IMR-90 (cell line): Measurements from ENCODE around the gene GGACT. TPM values are rescaled to one million over a fixed set of nuclear protein-coding genes. Genes with fewer than 3 reads are reported as not detected.
"Not testable (repeated sequence)": the region's sequence is repeated elsewhere in the genome, so short reads cannot be mapped to it uniquely, and the experiment has no call there.

ENCODE experiments used
- ATAC-seq: fragments of 200-7000 bp; cut with Tn5 transposase; 2 replicates; pipeline ENCODE4 v1.9.1; 2020; ENCODE audit warnings: low read depth, mild to moderate bottlenecking, moderate library complexity
- BruUV-seq: library from RNA; stranded (reverse); fragments of 400-500 nt; replicated peaks from 2 replicates; lab custom pipeline; 2021; lab: Mats Ljungman, UMichigan
- CTCF ChIA-PET: fragments of 300-600 bp; formaldehyde crosslinking; extraction: SDS; loops from one replicate; lab custom pipeline; 2021; ENCODE audit warnings: antibody characterized with exemption; lab: Yijun Ruan, JAX
- POLR2A ChIA-PET: fragments of 300-600 bp; sonication (Branson Sonifier 250); formaldehyde crosslinking; loops from one replicate; lab custom pipeline; 2022; ENCODE audit warnings: antibody characterized with exemption; ENCODE audit not compliant: unreplicated experiment; lab: Charles Lee
- DNase-seq: peaks from one replicate; pipeline ENCODE4 v3.0.0; 2013
- H2AFZ ChIP-seq: replicated peaks from 2 replicates; pipeline ENCODE3; 2013; ENCODE audit warnings: low read length, mild to moderate bottlenecking; ENCODE audit not compliant: poor library complexity
- H2AK5ac ChIP-seq: 2 replicates; pipeline ENCODE4 v1.6.1; 2013; ENCODE audit warnings: low read depth, low read length, inconsistent platforms
- H2AK9ac ChIP-seq: replicated peaks from 2 replicates; pipeline ENCODE3; 2013; ENCODE audit warnings: mild to moderate bottlenecking, low read depth, low read length, moderate library complexity; ENCODE audit not compliant: poor library complexity
- H2BK120ac ChIP-seq: 2 replicates; pipeline ENCODE4 v1.6.1; 2013; ENCODE audit warnings: low read depth, low read length, inconsistent platforms
- H2BK15ac ChIP-seq: 3 replicates; pipeline ENCODE4 v1.6.1; 2013; ENCODE audit warnings: low read depth, low read length, inconsistent platforms
- H2BK20ac ChIP-seq: 2 replicates; pipeline ENCODE4 v1.6.1; 2013; ENCODE audit warnings: low read depth, mild to moderate bottlenecking, inconsistent platforms, low read length, moderate library complexity
- H2BK5ac ChIP-seq: 2 replicates; pipeline ENCODE4 v1.6.1; 2013; ENCODE audit warnings: mild to moderate bottlenecking, low read depth, low read length, inconsistent platforms; ENCODE audit not compliant: poor library complexity, severe bottlenecking
- H3K14ac ChIP-seq: replicated peaks from 2 replicates; pipeline ENCODE4 v1.6.1; 2013; ENCODE audit warnings: low read depth, low read length, inconsistent platforms
- H3K18ac ChIP-seq: 2 replicates; pipeline ENCODE4 v1.6.1; 2013; ENCODE audit warnings: low read depth, low read length, control low read depth
- H3K23ac ChIP-seq: 2 replicates; pipeline ENCODE4 v1.6.1; 2013; ENCODE audit warnings: low read depth, low read length, inconsistent platforms
- H3K27ac ChIP-seq: 2 replicates; pipeline ENCODE4 v1.5.1; 2013; ENCODE audit warnings: mild to moderate bottlenecking, control low read depth, low read length; ENCODE audit not compliant: insufficient read depth
- H3K27me3 ChIP-seq: 2 replicates; pipeline ENCODE4 v1.6.1; 2013; ENCODE audit warnings: low read length; ENCODE audit not compliant: control insufficient read depth, insufficient read depth
- H3K36me3 ChIP-seq: 2 replicates; pipeline ENCODE4 v1.6.1; 2013; ENCODE audit warnings: low read length, mixed read lengths; ENCODE audit not compliant: control insufficient read depth, insufficient read depth
- H3K4ac ChIP-seq: 2 replicates; pipeline ENCODE4 v1.6.1; 2013; ENCODE audit warnings: low read depth, low read length, inconsistent platforms
- H3K4me1 ChIP-seq: 2 replicates; pipeline ENCODE4 v1.6.1; 2013; ENCODE audit warnings: low read length, mixed read lengths; ENCODE audit not compliant: control insufficient read depth, insufficient read depth
- H3K4me2 ChIP-seq: 2 replicates; pipeline ENCODE4 v1.6.1; 2013; ENCODE audit warnings: low read depth, mild to moderate bottlenecking, control low read depth, low read length, moderate library complexity
- H3K4me3 ChIP-seq: 2 replicates; pipeline ENCODE4 v1.5.1; 2013; ENCODE audit warnings: low read depth, mild to moderate bottlenecking, control low read depth, low read length, moderate library complexity; ENCODE audit not compliant: insufficient read depth
- H3K56ac ChIP-seq: 2 replicates; pipeline ENCODE4 v1.6.1; 2013; ENCODE audit warnings: low read length, inconsistent platforms; ENCODE audit not compliant: insufficient read depth; ENCODE audit errors: extremely low read depth
- H3K79me1 ChIP-seq, 2 experiments: 2 replicates each; pipeline ENCODE4 v1.6.1; 2013; ENCODE audit warnings: low read length in 2 of 2, inconsistent platforms in 1 of 2, low read depth in 1 of 2
- H3K9ac ChIP-seq: 2 replicates; pipeline ENCODE4 v1.6.1; 2013; ENCODE audit warnings: low read depth, low read length, control low read depth
- H3K9me1 ChIP-seq: 2 replicates; pipeline ENCODE4 v1.6.1; 2013; ENCODE audit warnings: low read length, inconsistent platforms; ENCODE audit not compliant: insufficient read depth
- H3K9me3 ChIP-seq: 2 replicates; pipeline ENCODE4 v1.6.1; 2013; ENCODE audit warnings: low read length; ENCODE audit not compliant: control insufficient read depth, insufficient read depth
- H4K20me1 ChIP-seq: 2 replicates; pipeline ENCODE4 v1.6.1; 2013; ENCODE audit warnings: low read length, inconsistent platforms; ENCODE audit not compliant: insufficient read depth
- H4K5ac ChIP-seq: 2 replicates; pipeline ENCODE4 v1.6.1; 2013; ENCODE audit warnings: mild to moderate bottlenecking, low read depth, low read length, control low read depth
- H4K8ac ChIP-seq, 2 experiments: 2 replicates each; pipeline ENCODE4 v1.6.1; 2013; ENCODE audit warnings: low read depth in 2 of 2, low read length in 2 of 2, control low read depth in 1 of 2, inconsistent platforms in 1 of 2
- H4K91ac ChIP-seq: 2 replicates; pipeline ENCODE4 v1.6.1; 2013; ENCODE audit warnings: low read depth, low read length, inconsistent platforms; ENCODE audit not compliant: insufficient read depth
- RAD21 ChIP-seq: IDR thresholded peaks from 2 replicates; pipeline ENCODE4 v1.6.1; 2012; ENCODE audit warnings: low read length, improper control_type of control experiment
- WGBS, 2 experiments: methylation state at CpG; one replicate each; pipeline versions ENCODE4 v1.1.5 to v1.1.7; 2013; ENCODE audit warnings: missing lambda C conversion rate in 2 of 2; ENCODE audit not compliant: insufficient read length in 1 of 2; ENCODE audit errors: extremely low coverage in 2 of 2; 5-methylcytosine and 5-hydroxymethylcytosine counted together
- dilution Hi-C: fragments of 300-500 bp; cut with HindIII; formaldehyde crosslinking; loops from one replicate; pipeline ENCODE4 v1.14.3; 2018; ENCODE audit warnings: low sequenced_read_pairs; ENCODE audit not compliant: unreplicated experiment
- in situ Hi-C: fragments of 300-500 bp; cut with MboI; formaldehyde crosslinking; loops from 3 replicates; pipeline ENCODE4 v1.14.3; 2019; ENCODE audit warnings: low sequenced_read_pairs, inconsistent platforms, mixed read lengths
- intact Hi-C: fragments of 100-400 bp; cut with micrococcal nuclease; formaldehyde crosslinking; loops from 2 replicates; pipeline ENCODE4 v1.10.0; 2022
- polyA plus RNA-seq, 3 experiments: library from polyadenylated mRNA; depleted of rRNA; stranded (reverse); fragments of >200 nt; gene quantifications; 2 replicates each; pipeline ENCODE4 v1.2.3, GENCODE V29; 2012; ENCODE audit warnings: low replicate concordance in 1 of 3
- total RNA-seq: library from RNA; depleted of rRNA; stranded (reverse); fragments of >200 nt; gene quantifications from 2 replicates; pipeline ENCODE4 v1.2.3, GENCODE V29; 2012

Gene GGACT
- total and polyA plus RNA-seq, 2 of the 4 experiments (the other 2 are of a cell fraction): 2.0 to 2.6 TPM

GRCh38 chr13:100525453-100526317 is 62.9 kb downstream of the GGACT start (continued):
- TF ChIP-seq RAD21: no peak

- dilution Hi-C loops, H3K36me3 ChIP-seq, H3K23ac ChIP-seq, H4K91ac ChIP-seq, H4K5ac ChIP-seq, H3K27ac ChIP-seq, in situ Hi-C loops, H2AK9ac ChIP-seq, ATAC-seq, H2AFZ ChIP-seq, CTCF ChIA-PET, H3K14ac ChIP-seq, BruUV-seq, H3K56ac ChIP-seq, H3K79me1 ChIP-seq, H2BK20ac ChIP-seq, H3K4me3 ChIP-seq, H3K18ac ChIP-seq, H3K9me1 ChIP-seq, DNase-seq, H2BK15ac ChIP-seq, H4K8ac ChIP-seq, H3K27me3 ChIP-seq, H3K4me2 ChIP-seq, H2AK5ac ChIP-seq, H3K4me1 ChIP-seq, H4K20me1 ChIP-seq, H2BK5ac ChIP-seq, H2BK120ac ChIP-seq, H3K4ac ChIP-seq, intact Hi-C loops, H3K9me3 ChIP-seq, H3K9ac ChIP-seq: not testable (repeated sequence)
- POLR2A ChIA-PET: interaction anchor here (0.6 kb wide), 1 partner anchor 489 kb away, joined by 8 read pairs; no protein-coding TSS in a partner anchor
- WGBS, 2 experiments: 100% methylated on average over 1 of the region's 5 CpGs; no CpG with 5 or more reads in 1 of the 2 experiments
Observed at GRCh38 chr13:100524688-100525087, 63.9 kb downstream of the GGACT start.
